ENCODE results near the gene SIGLEC9. TPM values are rescaled to one million over a fixed set of nuclear protein-coding genes. Genes with fewer than 3 reads are reported as not detected.

SIGLEC9 gene
- total RNA-seq, 1 donor from 2014 or later: 0.85 TPM

- Histone ChIP-seq H3K27ac (no peak overlapping the region), H3K9me3 (no peaks in the 10 kb centered on the region), H3K27me3 (no peaks in the 10 kb centered on the region), H3K36me3 (no peaks in the 10 kb centered on the region), H3K4me1 (no peaks in the 10 kb centered on the region), H3K4me3 (no peak overlapping the region)
- intact Hi-C loops (cut with DNase I): no loop called here
- no peak for DNase-seq (ENCODE audit: low spot score in 2 of 2)
- no peak for TF ChIP-seq CTCF (IDR thresholded peaks at IDR 0.05)
These were observed 40.2 kb upstream of the SIGLEC9 start for GRCh38 chr19:51084505-51084904.

- H3K9me3 ChIP-seq: no peaks in the 10 kb centered on the region
- TF ChIP-seq CTCF (IDR thresholded peaks at IDR 0.05): no peak
- no peaks in the 10 kb centered on the region for H3K27me3 ChIP-seq
- intact Hi-C loops (cut with DNase I): no loop called here
- no peaks in the 10 kb centered on the region for H3K4me1 ChIP-seq
- no peak overlapping the region for H3K4me3 ChIP-seq
- H3K36me3 ChIP-seq: no peaks in the 10 kb centered on the region
- H3K27ac ChIP-seq: no peak overlapping the region
- DNase-seq (ENCODE audit: low spot score in 2 of 2): no peak
These were observed 38.4 kb upstream of the SIGLEC9 start for GRCh38 chr19:51086153-51086850.

GRCh38 chr19:51089786-51090185 lies 34.9 kb upstream of the SIGLEC9 start:
- Histone ChIP-seq H3K4me1 (no peaks in the 10 kb centered on the region), H3K4me3 (no peak overlapping the region), H3K36me3 (no peaks in the 10 kb centered on the region), H3K27me3 (no peaks in the 10 kb centered on the region), H3K9me3 (no peaks in the 10 kb centered on the region), H3K27ac (no peak overlapping the region)
- no peak for TF ChIP-seq CTCF (IDR thresholded peaks at IDR 0.05)
- intact Hi-C loops (cut with DNase I): no loop called here
- DNase-seq (ENCODE audit: low spot score in 2 of 2): no peak

- Histone ChIP-seq H3K27ac (no peak overlapping the region), H3K36me3 (no peaks in the 10 kb centered on the region), H3K4me1 (no peaks in the 10 kb centered on the region), H3K4me3 (no peak overlapping the region), H3K27me3 (no peaks in the 10 kb centered on the region), H3K9me3 (no peaks in the 10 kb centered on the region)
- TF ChIP-seq CTCF (IDR thresholded peaks at IDR 0.05): no peak
- no peak for DNase-seq (ENCODE audit: low spot score in 2 of 2)
- intact Hi-C loops (cut with DNase I): no loop called here
These were observed 34.2 kb upstream of the SIGLEC9 start for GRCh38 chr19:51090471-51090870.

GRCh38 chr19:51091126-51091525 lies 33.6 kb upstream of the SIGLEC9 start:
- TF ChIP-seq CTCF (IDR thresholded peaks at IDR 0.05): no peak
- intact Hi-C loops (cut with DNase I): no loop called here
- no peaks in the 10 kb centered on the region for H3K36me3 ChIP-seq
- H3K4me3 ChIP-seq: no peak overlapping the region
- H3K27me3 ChIP-seq: no peaks in the 10 kb centered on the region
- H3K27ac ChIP-seq: no peak overlapping the region
- H3K9me3 ChIP-seq: no peaks in the 10 kb centered on the region
- H3K4me1 ChIP-seq: no peaks in the 10 kb centered on the region
- DNase-seq (ENCODE audit: low spot score in 2 of 2): no peak

All from ascending aorta (tissue), 2 donors.